GM12801 (cell line): Measurements from ENCODE around the gene ABCA1.

Experiments used
- TF ChIP-seq, protein P1 (sequence below): IDR thresholded peaks from one replicate; pipeline ENCODE4 v1.5.1; 2011; ENCODE audit warnings: control low read depth; ENCODE audit not compliant: insufficient read length; ENCODE audit errors: extremely low read depth

Gene ABCA1

DNA sequence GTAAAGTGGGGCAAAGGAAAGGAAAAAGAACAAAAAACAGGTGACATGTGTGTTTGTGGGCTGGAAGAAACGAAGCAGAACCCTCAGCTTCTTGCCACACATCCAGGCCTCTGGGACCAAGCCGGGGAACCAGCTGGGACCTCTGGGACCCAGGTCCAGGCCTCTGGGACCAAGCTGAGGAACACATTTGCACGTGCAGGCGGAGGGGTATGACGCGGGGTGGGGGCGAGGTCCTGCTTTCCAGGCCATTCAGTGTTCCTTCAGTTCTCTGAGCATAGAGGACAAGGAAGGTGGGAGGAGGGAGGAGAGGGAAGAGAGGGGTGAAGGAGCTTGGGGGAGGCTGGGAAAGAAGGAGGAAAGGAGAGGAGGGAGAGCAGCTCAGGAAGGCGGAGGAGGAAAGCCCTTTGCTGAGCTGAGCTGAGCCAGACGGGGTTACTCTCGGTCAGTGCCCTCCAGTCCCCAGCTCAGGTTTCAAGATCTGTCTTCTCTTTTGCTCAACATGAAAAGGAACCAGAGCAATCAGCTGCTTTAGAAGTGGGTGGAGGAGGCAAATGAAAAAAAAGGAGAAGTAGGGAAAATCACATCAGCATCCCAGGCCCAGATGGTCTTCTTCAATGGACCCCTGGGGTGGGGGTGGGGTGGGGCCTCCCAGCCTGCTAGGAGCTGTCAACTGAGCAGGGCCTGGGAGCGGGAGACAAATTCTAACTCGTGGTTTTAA, 59.1 kb downstream of the ABCA1 start:
- TF ChIP-seq, protein P1, sequence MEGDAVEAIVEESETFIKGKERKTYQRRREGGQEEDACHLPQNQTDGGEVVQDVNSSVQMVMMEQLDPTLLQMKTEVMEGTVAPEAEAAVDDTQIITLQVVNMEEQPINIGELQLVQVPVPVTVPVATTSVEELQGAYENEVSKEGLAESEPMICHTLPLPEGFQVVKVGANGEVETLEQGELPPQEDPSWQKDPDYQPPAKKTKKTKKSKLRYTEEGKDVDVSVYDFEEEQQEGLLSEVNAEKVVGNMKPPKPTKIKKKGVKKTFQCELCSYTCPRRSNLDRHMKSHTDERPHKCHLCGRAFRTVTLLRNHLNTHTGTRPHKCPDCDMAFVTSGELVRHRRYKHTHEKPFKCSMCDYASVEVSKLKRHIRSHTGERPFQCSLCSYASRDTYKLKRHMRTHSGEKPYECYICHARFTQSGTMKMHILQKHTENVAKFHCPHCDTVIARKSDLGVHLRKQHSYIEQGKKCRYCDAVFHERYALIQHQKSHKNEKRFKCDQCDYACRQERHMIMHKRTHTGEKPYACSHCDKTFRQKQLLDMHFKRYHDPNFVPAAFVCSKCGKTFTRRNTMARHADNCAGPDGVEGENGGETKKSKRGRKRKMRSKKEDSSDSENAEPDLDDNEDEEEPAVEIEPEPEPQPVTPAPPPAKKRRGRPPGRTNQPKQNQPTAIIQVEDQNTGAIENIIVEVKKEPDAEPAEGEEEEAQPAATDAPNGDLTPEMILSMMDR = no peak

DNA sequence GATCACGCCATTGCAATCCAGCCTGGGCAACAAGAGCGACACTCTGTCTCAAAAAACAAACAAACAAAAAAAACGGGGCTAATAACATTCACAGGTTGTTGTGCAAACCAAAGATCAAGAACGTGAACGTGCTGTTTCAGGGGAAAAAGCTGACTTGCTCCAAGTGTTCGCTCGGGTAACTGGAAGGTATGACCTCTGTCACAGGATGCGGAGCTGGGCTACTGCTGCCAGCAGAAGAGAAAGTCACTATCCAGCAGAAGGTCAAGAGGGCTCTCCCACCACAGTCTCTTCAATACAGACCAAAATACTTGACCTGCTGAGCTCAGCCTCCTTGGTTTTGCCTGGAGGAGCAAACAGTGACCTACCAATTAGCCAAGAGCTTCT, 59.7 kb downstream of the ABCA1 start:
- TF ChIP-seq, protein P1 = no peak

DNA sequence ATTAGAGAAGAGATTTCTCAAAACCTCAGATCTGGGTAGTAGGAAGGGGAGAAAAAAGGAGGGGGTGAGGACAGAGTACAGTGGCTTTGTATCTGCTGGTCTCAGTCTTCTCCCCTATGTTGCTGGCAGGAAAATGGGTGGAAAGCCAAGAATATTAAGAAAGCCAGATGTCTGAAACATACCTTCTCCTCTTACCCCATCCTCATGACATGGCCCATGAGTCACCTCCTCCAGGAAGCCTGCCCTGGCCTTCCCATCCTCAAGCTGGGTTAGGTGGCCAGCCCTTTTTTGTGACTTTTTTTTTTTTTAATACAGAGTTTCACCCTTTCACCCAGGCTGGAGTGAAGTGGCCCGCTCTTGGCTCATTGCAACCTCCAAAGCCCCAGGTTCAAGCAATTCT, 61.8 kb downstream of the ABCA1 start:
- TF ChIP-seq, protein P1 = no peak

DNA sequence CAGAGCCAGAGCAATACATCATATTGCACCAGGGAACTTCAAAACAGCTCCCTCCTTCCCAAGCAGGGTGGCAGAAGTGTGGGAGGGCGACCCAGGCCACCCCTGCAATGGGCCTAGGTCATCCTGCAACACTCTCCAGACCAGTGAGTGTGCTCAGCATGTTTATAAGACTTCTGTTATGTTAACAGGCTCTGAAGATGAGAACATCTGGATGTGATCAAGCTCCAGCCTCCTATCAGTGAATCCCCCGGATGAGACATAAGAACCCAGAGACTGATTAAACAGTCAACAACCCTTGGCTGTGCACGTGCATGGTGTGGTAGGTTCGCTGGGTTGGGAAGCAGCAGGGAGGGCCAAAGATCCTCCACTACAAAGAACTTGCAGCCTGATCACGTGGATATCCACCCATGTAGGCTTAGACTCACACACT, 63.3 kb downstream of the ABCA1 start:
- TF ChIP-seq, protein P1 = no peak

DNA sequence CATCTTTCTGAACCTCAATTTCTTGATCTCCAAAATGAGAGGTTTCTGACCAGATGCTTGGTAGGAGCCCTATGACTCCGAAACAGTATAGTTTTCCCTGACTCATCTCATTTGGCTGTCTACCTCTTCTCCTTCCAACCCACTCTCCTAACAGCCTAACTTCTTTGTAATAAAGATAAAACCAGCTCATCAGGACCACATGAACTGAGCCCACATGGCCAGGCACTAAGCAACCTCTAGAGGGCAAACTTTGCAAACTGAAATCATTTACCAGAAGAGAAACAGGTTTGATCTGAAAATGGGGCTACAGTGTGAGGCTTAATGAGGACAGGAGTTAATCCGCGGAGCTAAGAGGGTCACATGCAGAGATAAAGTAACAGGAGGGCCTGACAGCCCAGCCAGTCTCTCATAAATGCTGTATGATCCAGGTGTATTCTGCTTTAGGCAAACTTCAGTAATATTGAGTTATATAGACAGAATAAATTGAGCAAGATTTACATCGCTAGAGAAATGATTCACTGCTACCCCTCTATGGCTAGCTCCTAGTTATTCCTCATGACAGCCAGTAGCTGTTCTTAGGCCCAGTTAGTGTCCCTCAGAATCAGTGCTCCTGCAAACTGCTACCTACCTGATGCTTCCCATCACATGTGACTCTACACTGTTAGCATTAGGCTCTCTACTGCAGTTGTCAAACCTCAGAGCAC, 64.6 kb downstream of the ABCA1 start:
- TF ChIP-seq, protein P1 = no peak

DNA sequence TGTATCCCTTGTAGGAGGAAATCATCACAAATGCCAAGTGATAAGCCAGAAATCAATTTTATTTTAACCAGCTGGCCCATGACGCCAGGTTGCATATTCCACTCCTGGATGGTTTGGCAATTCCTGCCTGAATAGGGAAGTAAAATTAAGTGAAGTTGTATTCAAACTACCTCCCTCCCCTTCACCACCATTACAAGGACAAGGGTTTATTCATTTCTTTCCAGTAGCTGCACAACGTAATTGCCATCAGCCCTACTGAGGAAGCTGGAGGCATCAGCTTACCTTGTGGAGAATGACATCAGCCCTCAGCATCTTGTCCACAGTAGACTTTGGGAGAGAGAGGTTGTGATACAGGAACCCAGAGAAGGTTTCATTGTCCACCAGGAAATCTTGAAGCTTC, 66.6 kb downstream of the ABCA1 start:
- TF ChIP-seq, protein P1 = no peak

DNA sequence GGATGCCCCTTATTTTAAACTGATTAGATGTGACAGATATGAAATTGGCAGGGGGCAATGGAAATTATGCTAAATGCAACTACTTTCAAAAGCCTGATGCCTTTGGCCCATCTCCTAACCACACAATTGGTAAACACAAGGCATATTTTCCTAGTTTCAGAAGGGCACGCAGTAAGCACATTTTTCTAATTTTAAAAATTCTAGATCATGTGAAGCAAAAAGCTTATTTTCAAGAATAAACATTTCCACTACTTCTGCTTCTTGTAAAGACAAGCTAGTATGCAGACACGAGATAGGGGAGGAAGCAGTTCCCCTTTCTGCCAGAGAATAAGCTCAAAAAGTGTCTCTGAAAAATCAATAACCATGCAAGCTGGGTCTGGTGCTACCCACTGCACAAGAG, 67.7 kb downstream of the ABCA1 start:
- TF ChIP-seq, protein P1 = no peak
